SU-DHL-6 (cell line): ENCODE measurements around the gene EFNA1.

Experiments
- H2AFZ ChIP-seq: fragments of 200-600 bp; sonication (generic); 2 replicates; pipeline ENCODE4 v1.6.1; 2014; ENCODE audit warnings: low read depth, mild to moderate bottlenecking, moderate library complexity, mixed read lengths, antibody characterized with exemption, low read length; ENCODE audit not compliant: severe bottlenecking
- H3F3A ChIP-seq: fragments of 200-600 bp; shearing (Covaris generic); 2 replicates; pipeline ENCODE4 v1.6.0; 2016; ENCODE audit warnings: antibody characterized with exemption, mild to moderate bottlenecking; ENCODE audit not compliant: insufficient read depth
- H3K27ac ChIP-seq: fragments of 200-600 bp; sonication (generic); 2 replicates; pipeline ENCODE4 v1.5.1; 2016; ENCODE audit warnings: low read depth, mild to moderate bottlenecking, low read length, moderate library complexity, mixed read lengths
- H3K27me3 ChIP-seq: fragments of 200-600 bp; sonication (generic), shearing (Covaris generic); 2 replicates; pipeline ENCODE4 v1.6.0; 2014; ENCODE audit warnings: mild to moderate bottlenecking, low read length
- H3K36me3 ChIP-seq: fragments of 200-600 bp; sonication (generic); 2 replicates; pipeline ENCODE4 v1.6.1; 2014; ENCODE audit warnings: mild to moderate bottlenecking, low read length, mixed read lengths
- H3K4me2 ChIP-seq: fragments of 300-600, 200-600 bp; shearing (Covaris generic), sonication (generic); 2 replicates; pipeline ENCODE4 v1.6.0; 2014; ENCODE audit warnings: low read length, low read depth, mild to moderate bottlenecking; ENCODE audit not compliant: poor library complexity, severe bottlenecking
- H3K4me3 ChIP-seq: fragments of 200-600 bp; sonication (generic); 2 replicates; pipeline ENCODE4 v1.5.1; 2014; ENCODE audit warnings: antibody characterized with exemption, low read length, mild to moderate bottlenecking, mixed read lengths; ENCODE audit not compliant: insufficient read depth, poor library complexity, severe bottlenecking
- H3K79me2 ChIP-seq: fragments of 200-600 bp; sonication (generic); 2 replicates; pipeline ENCODE4 v1.6.1; 2014; ENCODE audit warnings: mild to moderate bottlenecking, low read length, moderate library complexity; ENCODE audit not compliant: insufficient read depth
- H3K9ac ChIP-seq: fragments of 200-600 bp; sonication (generic); 2 replicates; pipeline ENCODE4 v1.7.0; 2014; ENCODE audit warnings: mild to moderate bottlenecking, low read length
- H3K9me2 ChIP-seq: fragments of 200-600 bp; sonication (generic); replicated peaks from 2 replicates; pipeline ENCODE4 v1.6.1; 2014; ENCODE audit warnings: low read length; ENCODE audit not compliant: insufficient read depth
- H3K9me3 ChIP-seq: fragments of 200-600 bp; sonication (generic); 2 replicates; pipeline ENCODE4 v1.6.1; 2014; ENCODE audit warnings: low read length, mixed read lengths; ENCODE audit not compliant: insufficient read depth
- H4K20me1 ChIP-seq: fragments of 200-600 bp; sonication (generic); 2 replicates; pipeline ENCODE4 v1.6.1; 2014; ENCODE audit warnings: low read depth, mild to moderate bottlenecking, antibody characterized with exemption, low read length, moderate library complexity, mixed read lengths
- EZH2phosphoT487 ChIP-seq: fragments of 200-600 bp; sonication (generic), shearing (Covaris generic); conservative IDR thresholded peaks from 2 replicates; pipeline ENCODE4 v1.6.1; 2018; ENCODE audit warnings: mild to moderate bottlenecking, antibody characterized with exemption, low read length, moderate library complexity, mixed read lengths
- TF ChIP-seq, protein P1 (sequence below): fragments of 200-600 bp; sonication (generic); IDR thresholded peaks from one replicate; pipeline ENCODE4 v1.5.1; 2017; ENCODE audit warnings: antibody characterized with exemption, mild to moderate bottlenecking, low read length, moderate library complexity; ENCODE audit not compliant: insufficient read depth, poor library complexity, severe bottlenecking

Gene EFNA1

DNA sequence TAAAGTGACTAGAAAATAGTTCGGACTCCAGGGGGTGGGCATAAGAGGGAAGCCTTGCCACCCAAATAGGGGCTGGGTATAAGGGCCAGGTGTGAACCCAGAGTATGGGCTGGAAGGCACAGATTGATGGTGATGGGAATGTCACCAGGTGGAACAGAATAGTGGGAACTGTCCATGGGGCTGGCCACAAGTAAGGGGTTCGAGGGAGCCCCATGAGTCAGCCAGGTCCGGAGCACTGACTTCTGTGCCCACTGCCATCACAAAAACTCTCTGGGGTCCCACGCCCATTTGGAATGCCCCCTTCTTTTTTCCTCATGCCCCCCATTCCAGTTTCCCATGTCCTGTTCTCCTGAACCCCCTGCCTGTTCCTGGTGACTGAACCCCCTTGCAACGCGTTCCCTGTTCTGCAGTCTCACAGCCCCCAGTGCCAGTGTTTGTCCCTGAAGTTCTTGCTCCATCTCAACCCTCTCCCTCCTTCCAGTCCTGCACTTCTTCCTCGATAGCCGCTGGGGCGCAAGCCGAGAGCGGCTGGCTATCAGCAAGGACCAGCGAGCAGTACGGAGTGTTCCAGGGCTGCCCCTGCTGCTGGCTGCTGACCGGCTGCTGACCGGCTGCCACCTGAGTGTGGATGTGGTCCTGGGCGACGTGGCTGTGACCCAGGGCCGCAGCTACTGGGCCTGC is 53.8 kb downstream of the EFNA1 start:
- no peaks in the 10 kb centered on the region for H3K36me3 ChIP-seq
- H3K9me3 ChIP-seq, result no peaks in the 10 kb centered on the region
- H4K20me1 ChIP-seq, result no peaks in the 10 kb centered on the region
- H3K27me3 ChIP-seq, result no peaks in the 10 kb centered on the region
- peaks cover under 1% of the 10 kb centered on the region for H3F3A ChIP-seq
- H3K27ac ChIP-seq, result no peak overlapping the region
- H3K4me2 ChIP-seq, result no peak overlapping the region
- no peaks in the 10 kb centered on the region for H3K9me2 ChIP-seq
- H3K9ac ChIP-seq, result no peak overlapping the region
- TF ChIP-seq, protein P1, sequence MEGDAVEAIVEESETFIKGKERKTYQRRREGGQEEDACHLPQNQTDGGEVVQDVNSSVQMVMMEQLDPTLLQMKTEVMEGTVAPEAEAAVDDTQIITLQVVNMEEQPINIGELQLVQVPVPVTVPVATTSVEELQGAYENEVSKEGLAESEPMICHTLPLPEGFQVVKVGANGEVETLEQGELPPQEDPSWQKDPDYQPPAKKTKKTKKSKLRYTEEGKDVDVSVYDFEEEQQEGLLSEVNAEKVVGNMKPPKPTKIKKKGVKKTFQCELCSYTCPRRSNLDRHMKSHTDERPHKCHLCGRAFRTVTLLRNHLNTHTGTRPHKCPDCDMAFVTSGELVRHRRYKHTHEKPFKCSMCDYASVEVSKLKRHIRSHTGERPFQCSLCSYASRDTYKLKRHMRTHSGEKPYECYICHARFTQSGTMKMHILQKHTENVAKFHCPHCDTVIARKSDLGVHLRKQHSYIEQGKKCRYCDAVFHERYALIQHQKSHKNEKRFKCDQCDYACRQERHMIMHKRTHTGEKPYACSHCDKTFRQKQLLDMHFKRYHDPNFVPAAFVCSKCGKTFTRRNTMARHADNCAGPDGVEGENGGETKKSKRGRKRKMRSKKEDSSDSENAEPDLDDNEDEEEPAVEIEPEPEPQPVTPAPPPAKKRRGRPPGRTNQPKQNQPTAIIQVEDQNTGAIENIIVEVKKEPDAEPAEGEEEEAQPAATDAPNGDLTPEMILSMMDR, result no peak
- no peak for TF ChIP-seq EZH2phosphoT487
- no peak overlapping the region for H3K4me3 ChIP-seq
- no peak overlapping the region for H2AFZ ChIP-seq
- H3K79me2 ChIP-seq, result no peaks in the 10 kb centered on the region

- H3K27ac ChIP-seq, result no peak overlapping the region
- H3K9me2 ChIP-seq, result no peaks in the 10 kb centered on the region
- no peaks in the 10 kb centered on the region for H3K36me3 ChIP-seq
- no peaks in the 10 kb centered on the region for H3F3A ChIP-seq
- H3K4me3 ChIP-seq, result no peak overlapping the region
- H3K9ac ChIP-seq, result no peak overlapping the region
- no peak overlapping the region for H3K4me2 ChIP-seq
- H3K79me2 ChIP-seq, result no peaks in the 10 kb centered on the region
- TF ChIP-seq EZH2phosphoT487, result no peak
- TF ChIP-seq, protein P1, result no peak
- H3K9me3 ChIP-seq, result no peaks in the 10 kb centered on the region
- H2AFZ ChIP-seq, result no peak overlapping the region
- no peaks in the 10 kb centered on the region for H3K27me3 ChIP-seq
- H4K20me1 ChIP-seq, result no peaks in the 10 kb centered on the region
Measured at GRCh38 chr1:155182052-155182550, 54.4 kb downstream of the EFNA1 start.

- Histone ChIP-seq H3K4me2 (no peak overlapping the region), H3K9ac (no peak overlapping the region), H2AFZ (no peak overlapping the region), H4K20me1 (no peaks in the 10 kb centered on the region), H3K79me2 (no peaks in the 10 kb centered on the region), H3K27ac (no peak overlapping the region), H3K27me3 (no peaks in the 10 kb centered on the region), H3K9me3 (no peaks in the 10 kb centered on the region), H3K36me3 (no peaks in the 10 kb centered on the region), H3K4me3 (no peak overlapping the region), H3F3A (no peaks in the 10 kb centered on the region), H3K9me2 (no peaks in the 10 kb centered on the region)
- TF ChIP-seq EZH2phosphoT487, result no peak
- TF ChIP-seq, protein P1, result no peak
Measured at GRCh38 chr1:155183775-155184221, 56.1 kb downstream of the EFNA1 start.
